GM12878 (cell line): Measurements from ENCODE around the gene SPAG17. TPM values are rescaled to one million over a fixed set of nuclear protein-coding genes. Genes with fewer than 3 reads are reported as not detected.

Source experiments
- ATAC-seq: fragments of 200-7000 bp; cut with Tn5 transposase; 3 replicates; pipeline ENCODE4 v1.9.1; 2020; ENCODE audit warnings: mild to moderate bottlenecking, moderate library complexity
- BruUV-seq: library from RNA; stranded (reverse); fragments of 400-500 nt; replicated peaks from 2 replicates; lab custom pipeline; 2021; lab: Mats Ljungman, UMichigan
- CTCF ChIA-PET: fragments of 300-600 bp; sonication (Branson Sonifier 250); formaldehyde crosslinking; extraction: SDS; loops from one replicate; lab custom pipeline; 2021; ENCODE audit warnings: inconsistent platforms; lab: Yijun Ruan, JAX
- POLR2A ChIA-PET: fragments of 350-600 bp; formaldehyde crosslinking; extraction: SDS; loops from one replicate; lab custom pipeline; 2021; ENCODE audit warnings: inconsistent platforms; lab: Charles Lee
- RAD21 ChIA-PET: fragments of 300-600 bp; sonication (Branson Sonifier 250); formaldehyde crosslinking; loops from one replicate; lab custom pipeline; 2023; ENCODE audit warnings: antibody characterized with exemption; ENCODE audit not compliant: unreplicated experiment; lab: Charles Lee
- SMC1A ChIA-PET: fragments of 300-600 bp; sonication (Branson Sonifier 250); formaldehyde crosslinking; loops from one replicate; lab custom pipeline; 2023; ENCODE audit not compliant: unreplicated experiment, uncharacterized antibody; lab: Charles Lee
- DNase-seq: peaks from one replicate; pipeline ENCODE4 v3.0.0-alpha.2; 2011; ENCODE audit warnings: low read depth, low spot score
- FAIRE-seq: peaks from 3 replicates; lab custom pipeline; 2011; peaks lifted over from hg19 to GRCh38; lab: Jason Lieb, UNC
- H2AFZ ChIP-seq: 2 replicates; pipeline ENCODE4 v1.6.0; 2011; ENCODE audit warnings: low read depth, low read length, control low read depth; ENCODE audit not compliant: control insufficient read depth
- H3K27ac ChIP-seq: 2 replicates; pipeline ENCODE4 v1.5.1; 2011; ENCODE audit warnings: control low read depth; ENCODE audit not compliant: control insufficient read depth, insufficient read depth
- H3K27me3 ChIP-seq, 2 experiments: replicated peaks in 1 of 2; 2 replicates each; pipeline versions ENCODE4 v1.6.0 to v1.6.1; 2011; ENCODE audit warnings: low read length in 1 of 2; ENCODE audit not compliant: control insufficient read depth in 2 of 2, insufficient read depth in 2 of 2
- H3K36me3 ChIP-seq, 2 experiments: 2 replicates each; pipeline ENCODE4 v1.5.1; 2011; ENCODE audit warnings: low read length in 1 of 2; ENCODE audit not compliant: control insufficient read depth in 2 of 2, insufficient read depth in 2 of 2
- H3K4me1 ChIP-seq: 2 replicates; pipeline ENCODE4 v1.6.1; 2011; ENCODE audit warnings: mild to moderate bottlenecking, low read length, moderate library complexity, mixed read lengths; ENCODE audit not compliant: control insufficient read depth, insufficient read depth
- H3K4me2 ChIP-seq: 2 replicates; pipeline ENCODE4 v1.6.0; 2011; ENCODE audit warnings: control low read depth; ENCODE audit not compliant: control insufficient read depth, insufficient read depth
- H3K4me3 ChIP-seq: fragments of 200-600 bp; sonication (generic); 2 replicates; pipeline ENCODE4 v1.5.1; 2016
- H3K79me2 ChIP-seq: 2 replicates; pipeline ENCODE4 v1.6.0; 2011; ENCODE audit warnings: low read length; ENCODE audit not compliant: control insufficient read depth, insufficient read depth
- H3K9ac ChIP-seq: 2 replicates; pipeline ENCODE4 v1.8.0; 2011; ENCODE audit warnings: low read length, control low read depth, mixed read lengths; ENCODE audit not compliant: control insufficient read depth, insufficient read depth
- H3K9me3 ChIP-seq: replicated peaks from 3 replicates; pipeline ENCODE4 v1.5.1; 2011; ENCODE audit warnings: mild to moderate bottlenecking, low read length; ENCODE audit not compliant: control insufficient read depth, insufficient read depth
- H4K20me1 ChIP-seq: 2 replicates; pipeline ENCODE4 v1.6.0; 2011; ENCODE audit not compliant: control insufficient read depth, insufficient read depth
- ATF7 ChIP-seq: fragments of 450-650 bp; IDR thresholded peaks from 2 replicates; pipeline ENCODE4 v1.6.1; 2016; ENCODE audit warnings: low read depth, mild to moderate bottlenecking
- BCL11A ChIP-seq: IDR thresholded peaks from 2 replicates; pipeline ENCODE4 v1.6.1; 2011; ENCODE audit warnings: low read depth, low read length
- CHD4 ChIP-seq: fragments of 200-600 bp; sonication (generic); IDR thresholded peaks from 2 replicates; pipeline ENCODE4 v1.6.1; 2016; ENCODE audit warnings: mild to moderate bottlenecking
- CREB1 ChIP-seq: IDR thresholded peaks from 2 replicates; pipeline ENCODE4 v1.6.1; 2012; ENCODE audit warnings: low read depth, mild to moderate bottlenecking, inconsistent platforms
- EED ChIP-seq: sonication (generic); IDR thresholded peaks from 2 replicates; pipeline ENCODE4 v1.6.1; 2016; ENCODE audit warnings: antibody characterized with exemption, low read depth
- ESRRA ChIP-seq: IDR thresholded peaks from 2 replicates; pipeline ENCODE4 v1.6.1; 2012; ENCODE audit warnings: mild to moderate bottlenecking, low read length, improper control_type of control experiment
- FOXK2 ChIP-seq: fragments of 450-650 bp; IDR thresholded peaks from 2 replicates; pipeline ENCODE4 v1.6.1; 2017; ENCODE audit warnings: mild to moderate bottlenecking, moderate library complexity
- IRF3 ChIP-seq: fragments of 450-650 bp; IDR thresholded peaks from 2 replicates; pipeline ENCODE4 v1.6.1; 2014; ENCODE audit warnings: mild to moderate bottlenecking
- SP1 ChIP-seq: IDR thresholded peaks from one replicate; pipeline ENCODE4 v1.6.1; 2011; ENCODE audit warnings: low read depth, low read length
- STAT3 ChIP-seq: IDR thresholded peaks from 2 replicates; pipeline ENCODE4 v1.6.1; 2011; ENCODE audit warnings: low read depth, low read length, improper control_type of control experiment
- TCF12 ChIP-seq: IDR thresholded peaks from 2 replicates; pipeline ENCODE4 v1.6.1; 2011; ENCODE audit warnings: low read depth, mild to moderate bottlenecking, low read length
- YY1 ChIP-seq: IDR thresholded peaks from 2 replicates; pipeline ENCODE4 v1.6.1; 2011; ENCODE audit warnings: low read depth, mild to moderate bottlenecking, low read length
- ZNF217 ChIP-seq: fragments of 450-650 bp; IDR thresholded peaks from 2 replicates; pipeline ENCODE4 v1.6.1; 2017; ENCODE audit warnings: antibody characterized with exemption, mild to moderate bottlenecking
- ZNF622 ChIP-seq: fragments of 450-650 bp; IDR thresholded peaks from 2 replicates; pipeline ENCODE4 v1.6.1; 2017; ENCODE audit warnings: mild to moderate bottlenecking, inconsistent platforms
- ZSCAN29 ChIP-seq: fragments of 450-650 bp; IDR thresholded peaks from 2 replicates; pipeline ENCODE4 v1.6.1; 2017; ENCODE audit warnings: mild to moderate bottlenecking, moderate library complexity
- WGBS: methylation state at CpG from one replicate; pipeline ENCODE4 v1.1.6; 2016; ENCODE audit warnings: low lambda C conversion rate; ENCODE audit not compliant: insufficient replicate concordance, insufficient coverage; ENCODE audit errors: missing lambda C conversion rate; 5-methylcytosine and 5-hydroxymethylcytosine counted together
- in situ Hi-C: fragments of 300-500 bp; cut with MboI; formaldehyde crosslinking; loops from 9 replicates; pipeline ENCODE4 v1.14.3; 2018; ENCODE audit warnings: mixed read lengths
- intact Hi-C: fragments of 100-400 bp; cut with micrococcal nuclease; formaldehyde crosslinking; loops from one replicate; pipeline ENCODE4 v1.14.2; 2022; ENCODE audit not compliant: unreplicated experiment
- polyA plus RNA-seq, 11 experiments: library from polyadenylated mRNA; depleted of rRNA in 4 of 11; unstranded in 6 of 11; stranded (reverse) in 5 of 11; fragments of >200 nt; fragmentation: Nextera tagmentation in 4 of 11; fragmentation: Illumina TruSeq in 1 of 11; extraction: Ambion mirVana in 4 of 11; extraction: Trizol in 1 of 11; gene quantifications; 1 replicate in 1 of 11; 2 replicates in 10 of 11; pipeline versions ENCODE4 v1.2.1 to v1.2.3, GENCODE V29; 2011 to 2016; ENCODE audit warnings: inconsistent platforms in 2 of 11, missing spikeins in 2 of 11, low read depth in 1 of 11
- total RNA-seq, 4 experiments: library from RNA; depleted of rRNA in 3 of 4; stranded (reverse); fragments of >200 nt in 3 of 4; fragmentation: Illumina TruSeq in 1 of 4; extraction: Trizol in 1 of 4; gene quantifications; 2 replicates each; pipeline versions ENCODE4 v1.2.1 to v1.2.3, GENCODE V29; 2013 to 2021
- TF ChIP-seq, protein P1 (sequence below): fragments of 450-650 bp; IDR thresholded peaks from 2 replicates; pipeline ENCODE4 v1.6.1; 2018; ENCODE audit warnings: borderline replicate concordance, mild to moderate bottlenecking; ENCODE audit not compliant: partially characterized antibody
- TF ChIP-seq, protein P2 (sequence below): fragments of 450-650 bp; formaldehyde crosslinking; IDR thresholded peaks from 2 replicates; pipeline ENCODE4 v1.4.0; 2020; ENCODE audit warnings: mild to moderate bottlenecking, moderate library complexity
- TF ChIP-seq, protein P3 (sequence below): IDR thresholded peaks from 2 replicates; pipeline ENCODE4 v1.6.1; 2012; ENCODE audit warnings: low read depth, low read length, improper control_type of control experiment
- TF ChIP-seq, protein P4 (sequence below): fragments of 150-350 bp; IDR thresholded peaks from 2 replicates; pipeline ENCODE4 v1.6.1; 2014; ENCODE audit warnings: mild to moderate bottlenecking, low read depth, low read length

The SPAG17 gene
- total and polyA plus RNA-seq, 10 of the 15 experiments (the other 5 are each of a cell fraction or from before 2014, with no cell fraction given) = 0.02 to 0.16 (median 0.03) TPM; not detected in 7

- Histone ChIP-seq H3K79me2 (no peaks in the 10 kb centered on the region), H3K36me3 (no peaks in the 10 kb centered on the region), H3K4me3 (no peak overlapping the region), H3K4me1 (no peaks in the 10 kb centered on the region), H3K9ac (no peak overlapping the region), H3K27me3 (no peaks in the 10 kb centered on the region; a peak in 1 of 4 replicates), H3K4me2 (no peak overlapping the region), H4K20me1 (no peaks in the 10 kb centered on the region), H3K27ac (no peak overlapping the region), H3K9me3 (no peaks in the 10 kb centered on the region), H2AFZ (no peak overlapping the region)
- POLR2A ChIA-PET = no interaction called here
- in situ Hi-C loops (no loop called here), intact Hi-C loops (no loop called here)
- DNase-seq (no peak), FAIRE-seq (no peak), ATAC-seq (no peak)
- WGBS = 67% methylated on average over 2 of the region's 2 CpGs
- BruUV-seq = no TSS peak
- RAD21 ChIA-PET = no interaction called here
- SMC1A ChIA-PET = no interaction called here
- CTCF ChIA-PET = interaction anchor here (0.6 kb wide), 1 partner anchor 1145 kb away, joined by 3 read pairs; no protein-coding TSS in a partner anchor
- no peak for TF ChIP-seq TCF12
- TF ChIP-seq, protein P1, sequence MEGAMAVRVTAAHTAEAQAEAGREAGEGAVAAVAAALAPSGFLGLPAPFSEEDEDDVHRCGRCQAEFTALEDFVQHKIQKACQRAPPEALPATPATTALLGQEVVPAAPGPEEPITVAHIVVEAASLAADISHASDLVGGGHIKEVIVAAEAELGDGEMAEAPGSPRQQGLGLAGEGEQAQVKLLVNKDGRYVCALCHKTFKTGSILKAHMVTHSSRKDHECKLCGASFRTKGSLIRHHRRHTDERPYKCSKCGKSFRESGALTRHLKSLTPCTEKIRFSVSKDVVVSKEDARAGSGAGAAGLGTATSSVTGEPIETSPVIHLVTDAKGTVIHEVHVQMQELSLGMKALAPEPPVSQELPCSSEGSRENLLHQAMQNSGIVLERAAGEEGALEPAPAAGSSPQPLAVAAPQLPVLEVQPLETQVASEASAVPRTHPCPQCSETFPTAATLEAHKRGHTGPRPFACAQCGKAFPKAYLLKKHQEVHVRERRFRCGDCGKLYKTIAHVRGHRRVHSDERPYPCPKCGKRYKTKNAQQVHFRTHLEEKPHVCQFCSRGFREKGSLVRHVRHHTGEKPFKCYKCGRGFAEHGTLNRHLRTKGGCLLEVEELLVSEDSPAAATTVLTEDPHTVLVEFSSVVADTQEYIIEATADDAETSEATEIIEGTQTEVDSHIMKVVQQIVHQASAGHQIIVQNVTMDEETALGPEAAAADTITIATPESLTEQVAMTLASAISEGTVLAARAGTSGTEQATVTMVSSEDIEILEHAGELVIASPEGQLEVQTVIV = no peak
- TF ChIP-seq ATF7 = no peak
- no peak for TF ChIP-seq CREB1
- TF ChIP-seq, protein P2, sequence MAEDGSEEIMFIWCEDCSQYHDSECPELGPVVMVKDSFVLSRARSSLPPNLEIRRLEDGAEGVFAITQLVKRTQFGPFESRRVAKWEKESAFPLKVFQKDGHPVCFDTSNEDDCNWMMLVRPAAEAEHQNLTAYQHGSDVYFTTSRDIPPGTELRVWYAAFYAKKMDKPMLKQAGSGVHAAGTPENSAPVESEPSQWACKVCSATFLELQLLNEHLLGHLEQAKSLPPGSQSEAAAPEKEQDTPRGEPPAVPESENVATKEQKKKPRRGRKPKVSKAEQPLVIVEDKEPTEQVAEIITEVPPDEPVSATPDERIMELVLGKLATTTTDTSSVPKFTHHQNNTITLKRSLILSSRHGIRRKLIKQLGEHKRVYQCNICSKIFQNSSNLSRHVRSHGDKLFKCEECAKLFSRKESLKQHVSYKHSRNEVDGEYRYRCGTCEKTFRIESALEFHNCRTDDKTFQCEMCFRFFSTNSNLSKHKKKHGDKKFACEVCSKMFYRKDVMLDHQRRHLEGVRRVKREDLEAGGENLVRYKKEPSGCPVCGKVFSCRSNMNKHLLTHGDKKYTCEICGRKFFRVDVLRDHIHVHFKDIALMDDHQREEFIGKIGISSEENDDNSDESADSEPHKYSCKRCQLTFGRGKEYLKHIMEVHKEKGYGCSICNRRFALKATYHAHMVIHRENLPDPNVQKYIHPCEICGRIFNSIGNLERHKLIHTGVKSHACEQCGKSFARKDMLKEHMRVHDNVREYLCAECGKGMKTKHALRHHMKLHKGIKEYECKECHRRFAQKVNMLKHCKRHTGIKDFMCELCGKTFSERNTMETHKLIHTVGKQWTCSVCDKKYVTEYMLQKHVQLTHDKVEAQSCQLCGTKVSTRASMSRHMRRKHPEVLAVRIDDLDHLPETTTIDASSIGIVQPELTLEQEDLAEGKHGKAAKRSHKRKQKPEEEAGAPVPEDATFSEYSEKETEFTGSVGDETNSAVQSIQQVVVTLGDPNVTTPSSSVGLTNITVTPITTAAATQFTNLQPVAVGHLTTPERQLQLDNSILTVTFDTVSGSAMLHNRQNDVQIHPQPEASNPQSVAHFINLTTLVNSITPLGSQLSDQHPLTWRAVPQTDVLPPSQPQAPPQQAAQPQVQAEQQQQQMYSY (CRISPR knock-in tag) = no peak
- no peak for TF ChIP-seq ESRRA
- TF ChIP-seq BCL11A = no peak
- no peak for TF ChIP-seq IRF3
- TF ChIP-seq, protein P3, sequence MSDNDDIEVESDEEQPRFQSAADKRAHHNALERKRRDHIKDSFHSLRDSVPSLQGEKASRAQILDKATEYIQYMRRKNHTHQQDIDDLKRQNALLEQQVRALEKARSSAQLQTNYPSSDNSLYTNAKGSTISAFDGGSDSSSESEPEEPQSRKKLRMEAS = no peak
- TF ChIP-seq ZNF217 = no peak
- TF ChIP-seq CHD4 = no peak
- no peak for TF ChIP-seq SP1
- no peak for TF ChIP-seq FOXK2
- no peak for TF ChIP-seq ZNF622
- no peak for TF ChIP-seq ZSCAN29
- TF ChIP-seq EED = no peak
- TF ChIP-seq, protein P4, sequence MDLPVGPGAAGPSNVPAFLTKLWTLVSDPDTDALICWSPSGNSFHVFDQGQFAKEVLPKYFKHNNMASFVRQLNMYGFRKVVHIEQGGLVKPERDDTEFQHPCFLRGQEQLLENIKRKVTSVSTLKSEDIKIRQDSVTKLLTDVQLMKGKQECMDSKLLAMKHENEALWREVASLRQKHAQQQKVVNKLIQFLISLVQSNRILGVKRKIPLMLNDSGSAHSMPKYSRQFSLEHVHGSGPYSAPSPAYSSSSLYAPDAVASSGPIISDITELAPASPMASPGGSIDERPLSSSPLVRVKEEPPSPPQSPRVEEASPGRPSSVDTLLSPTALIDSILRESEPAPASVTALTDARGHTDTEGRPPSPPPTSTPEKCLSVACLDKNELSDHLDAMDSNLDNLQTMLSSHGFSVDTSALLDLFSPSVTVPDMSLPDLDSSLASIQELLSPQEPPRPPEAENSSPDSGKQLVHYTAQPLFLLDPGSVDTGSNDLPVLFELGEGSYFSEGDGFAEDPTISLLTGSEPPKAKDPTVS = no peak
- TF ChIP-seq STAT3 = no peak
- no peak for TF ChIP-seq YY1
Observed at GRCh38 chr1:118145721-118146120, 39.3 kb downstream of the SPAG17 start.
